Suprapubic skin (tissue), 4 donors: ENCODE measurements around the gene VDAC1. TPM values are rescaled to one million over a fixed set of nuclear protein-coding genes. Genes with fewer than 3 reads are reported as not detected.

Source experiments
- DNase-seq, 2 donors: peaks; one replicate each; pipeline ENCODE4 v3.0.0-alpha.2; 2019; ENCODE audit warnings: low spot score in 2 of 2
- H3K27ac ChIP-seq: fragments of 200-600 bp; sonication (generic); one replicate; pipeline ENCODE4 v1.5.1; 2019
- H3K27me3 ChIP-seq: fragments of 200-600 bp; sonication (generic); one replicate; pipeline ENCODE4 v1.5.1; 2019
- H3K36me3 ChIP-seq: fragments of 200-600 bp; sonication (generic); one replicate; pipeline ENCODE4 v1.5.1; 2019
- H3K4me1 ChIP-seq: fragments of 200-600 bp; sonication (generic); one replicate; pipeline ENCODE4 v1.5.1; 2019
- H3K4me3 ChIP-seq: fragments of 200-600 bp; sonication (generic); one replicate; pipeline ENCODE4 v1.5.1; 2019; ENCODE audit warnings: mild to moderate bottlenecking
- H3K9me3 ChIP-seq: fragments of 200-600 bp; sonication (generic); one replicate; pipeline ENCODE4 v1.5.1; 2019
- EP300 ChIP-seq: sonication (generic); formaldehyde crosslinking; IDR thresholded peaks from one replicate; pipeline ENCODE4 v1.6.1; 2017; ENCODE audit warnings: antibody characterized with exemption
- POLR2A ChIP-seq, 2 donors: fragments of 450-650 bp; IDR thresholded peaks; one replicate each; pipeline ENCODE4 v1.6.1; 2017; ENCODE audit warnings: antibody characterized with exemption in 2 of 2, mild to moderate bottlenecking in 2 of 2, moderate library complexity in 2 of 2
- POLR2AphosphoS5 ChIP-seq, 3 donors: sonication (generic); formaldehyde crosslinking; IDR thresholded peaks; one replicate each; pipeline ENCODE4 v1.6.1; 2017; ENCODE audit warnings: antibody characterized with exemption in 3 of 3
- WGBS: methylation state at CpG from one replicate; pipeline ENCODE4 v1.1.5; 2018; 5-methylcytosine and 5-hydroxymethylcytosine counted together
- total RNA-seq, 4 donors: library from RNA; depleted of rRNA; stranded (reverse); fragments of >200 nt; gene quantifications; one replicate each; pipeline ENCODE4 v1.1.0, GENCODE V29; 2016
- TF ChIP-seq, protein P1 (sequence below), 2 donors: fragments of 200-600 bp in 1 of 2; fragments of 450-650 bp in 1 of 2; sonication (generic) in 1 of 2; IDR thresholded peaks; one replicate each; pipeline ENCODE4 v1.5.1; 2016 to 2019; ENCODE audit warnings: antibody characterized with exemption in 2 of 2, mild to moderate bottlenecking in 1 of 2, moderate library complexity in 1 of 2

VDAC1 gene
- total RNA-seq, 4 donors from 2014 or later = 106 to 194 (median 162) TPM

DNA sequence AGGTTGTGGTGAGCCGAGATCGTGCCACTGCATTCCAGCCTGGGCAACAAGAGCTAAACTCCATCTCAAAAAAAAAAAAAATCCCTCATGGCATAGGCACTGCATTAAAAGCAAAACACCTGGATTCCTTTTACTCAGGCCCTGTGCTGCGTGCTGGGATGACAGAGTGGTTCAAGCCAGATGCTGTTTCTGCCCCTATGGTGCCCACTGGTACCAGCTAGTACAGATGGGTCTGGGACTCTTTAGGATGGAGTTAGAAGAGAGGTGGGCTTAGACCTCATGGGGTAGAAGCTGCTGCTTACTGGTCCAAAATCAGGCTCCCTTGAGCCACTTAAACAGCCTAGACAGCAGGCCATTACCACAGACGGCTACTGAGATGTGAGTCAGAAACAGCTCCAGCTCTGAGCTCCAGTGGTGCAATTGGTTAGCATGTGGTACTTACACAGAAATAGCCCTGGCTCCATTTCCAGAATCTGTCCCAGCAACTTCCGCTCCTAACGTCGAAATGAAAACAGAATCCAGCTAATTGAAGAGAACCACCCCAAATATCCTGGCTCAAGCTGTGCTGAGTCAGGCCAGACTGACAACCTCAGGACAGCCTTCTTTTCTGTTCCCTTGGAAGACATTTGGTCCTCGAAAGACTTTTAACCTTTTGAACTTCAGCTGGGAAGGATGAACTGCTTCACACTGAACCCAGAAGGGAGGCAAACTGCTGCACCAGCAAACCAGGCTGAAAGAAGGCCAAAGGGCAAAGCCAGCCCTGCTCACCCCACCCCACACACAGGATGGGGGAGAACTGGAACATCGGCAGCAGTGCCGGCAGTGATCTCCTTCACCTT, 51.8 kb downstream of the VDAC1 start:
- peak overlapping the region; percentile 18 for H3K27ac ChIP-seq
- no peaks in the 10 kb centered on the region for H3K27me3 ChIP-seq
- 57% methylated on average over 9 of the region's 10 CpGs for WGBS
- DNase-seq = peak in 1 of 2 donors; percentile 76
- TF ChIP-seq, protein P1, sequence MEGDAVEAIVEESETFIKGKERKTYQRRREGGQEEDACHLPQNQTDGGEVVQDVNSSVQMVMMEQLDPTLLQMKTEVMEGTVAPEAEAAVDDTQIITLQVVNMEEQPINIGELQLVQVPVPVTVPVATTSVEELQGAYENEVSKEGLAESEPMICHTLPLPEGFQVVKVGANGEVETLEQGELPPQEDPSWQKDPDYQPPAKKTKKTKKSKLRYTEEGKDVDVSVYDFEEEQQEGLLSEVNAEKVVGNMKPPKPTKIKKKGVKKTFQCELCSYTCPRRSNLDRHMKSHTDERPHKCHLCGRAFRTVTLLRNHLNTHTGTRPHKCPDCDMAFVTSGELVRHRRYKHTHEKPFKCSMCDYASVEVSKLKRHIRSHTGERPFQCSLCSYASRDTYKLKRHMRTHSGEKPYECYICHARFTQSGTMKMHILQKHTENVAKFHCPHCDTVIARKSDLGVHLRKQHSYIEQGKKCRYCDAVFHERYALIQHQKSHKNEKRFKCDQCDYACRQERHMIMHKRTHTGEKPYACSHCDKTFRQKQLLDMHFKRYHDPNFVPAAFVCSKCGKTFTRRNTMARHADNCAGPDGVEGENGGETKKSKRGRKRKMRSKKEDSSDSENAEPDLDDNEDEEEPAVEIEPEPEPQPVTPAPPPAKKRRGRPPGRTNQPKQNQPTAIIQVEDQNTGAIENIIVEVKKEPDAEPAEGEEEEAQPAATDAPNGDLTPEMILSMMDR (IDR thresholded peaks at IDR 0.05) = no peak
- TF ChIP-seq POLR2AphosphoS5 (IDR thresholded peaks at IDR 0.05) (peak in 1 of 3 donors; percentile 11), POLR2A (IDR thresholded peaks at IDR 0.05) (no peak)
- H3K4me3 ChIP-seq = no peak overlapping the region
- H3K9me3 ChIP-seq = no peaks in the 10 kb centered on the region
- peaks cover 6% of the 10 kb centered on the region for H3K4me1 ChIP-seq
- peaks cover 28% of the 10 kb centered on the region for H3K36me3 ChIP-seq

DNA sequence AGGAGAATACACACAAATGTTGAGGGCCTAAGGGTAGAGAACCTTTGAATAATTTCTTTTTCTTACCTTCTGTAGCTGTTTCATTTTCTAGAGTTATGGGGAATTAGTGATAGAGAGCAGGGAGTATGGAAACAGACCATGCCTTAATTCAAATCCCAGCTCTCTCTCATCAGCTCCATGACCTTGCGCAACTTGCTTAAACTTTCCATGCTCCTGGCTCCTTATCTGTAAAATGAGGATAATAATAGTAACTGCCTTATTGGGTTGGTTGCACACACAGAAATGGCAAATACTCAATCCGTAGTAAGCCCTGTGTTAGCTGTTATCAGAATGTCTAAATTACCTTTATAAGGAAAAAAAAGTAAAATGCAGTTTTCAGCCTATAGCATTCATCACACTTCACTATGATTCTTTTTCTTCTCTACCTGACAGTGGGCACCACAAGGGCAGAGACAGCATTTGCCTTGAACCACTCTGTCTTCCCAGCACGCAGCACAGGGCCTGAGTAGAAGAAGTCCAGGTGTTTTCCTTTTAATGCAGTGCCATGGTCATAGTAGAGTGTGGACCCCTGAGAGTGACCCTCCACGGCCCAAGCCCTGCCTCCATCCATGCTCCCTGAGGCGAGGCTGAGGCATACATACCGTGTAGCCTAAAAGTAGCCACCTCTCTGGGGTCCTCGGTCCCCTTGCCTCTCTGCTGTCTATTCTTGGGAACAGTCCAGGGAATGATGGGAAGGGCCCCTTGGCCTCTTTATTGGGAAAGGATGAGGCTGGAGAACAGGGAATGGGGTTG, 53.8 kb downstream of the VDAC1 start:
- H3K4me3 ChIP-seq = no peak overlapping the region
- no peak overlapping the region for H3K27ac ChIP-seq
- H3K4me1 ChIP-seq = peaks cover 6% of the 10 kb centered on the region
- no peaks in the 10 kb centered on the region for H3K27me3 ChIP-seq
- WGBS = 91% methylated on average over 5 of the region's 7 CpGs
- peaks cover 11% of the 10 kb centered on the region for H3K36me3 ChIP-seq
- TF ChIP-seq, protein P1 (IDR thresholded peaks at IDR 0.05) = no peak
- TF ChIP-seq POLR2AphosphoS5 (IDR thresholded peaks at IDR 0.05) (no peak), POLR2A (IDR thresholded peaks at IDR 0.05) (no peak), EP300 (no peak)
- no peak for DNase-seq
- H3K9me3 ChIP-seq = no peaks in the 10 kb centered on the region

DNA sequence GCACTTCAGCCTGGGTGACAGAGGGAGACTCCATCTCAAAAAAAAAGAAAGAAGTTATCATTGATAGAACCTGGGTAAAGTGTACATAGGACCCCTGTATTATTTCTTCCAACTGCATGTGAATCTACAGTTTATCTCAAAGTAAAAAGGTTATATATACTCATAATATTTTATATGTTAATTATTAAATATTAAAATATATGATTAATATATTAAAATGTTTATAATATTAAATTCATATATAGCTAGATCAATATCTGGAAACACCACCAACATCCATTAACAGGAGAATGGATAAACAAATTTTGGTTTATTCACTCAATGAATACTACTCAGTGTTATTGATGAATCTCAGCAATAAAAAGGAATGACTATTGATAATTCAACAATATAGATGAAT, 56.1 kb downstream of the VDAC1 start:
- no peaks in the 10 kb centered on the region for H3K36me3 ChIP-seq
- TF ChIP-seq EP300 (no peak), POLR2A (IDR thresholded peaks at IDR 0.05) (no peak), POLR2AphosphoS5 (IDR thresholded peaks at IDR 0.05) (no peak)
- TF ChIP-seq, protein P1 (IDR thresholded peaks at IDR 0.05) = no peak
- no peak for DNase-seq
- no peak overlapping the region for H3K27ac ChIP-seq
- no peaks in the 10 kb centered on the region for H3K27me3 ChIP-seq
- H3K4me1 ChIP-seq = peaks cover 6% of the 10 kb centered on the region
- no peaks in the 10 kb centered on the region for H3K9me3 ChIP-seq
- H3K4me3 ChIP-seq = no peak overlapping the region

DNA sequence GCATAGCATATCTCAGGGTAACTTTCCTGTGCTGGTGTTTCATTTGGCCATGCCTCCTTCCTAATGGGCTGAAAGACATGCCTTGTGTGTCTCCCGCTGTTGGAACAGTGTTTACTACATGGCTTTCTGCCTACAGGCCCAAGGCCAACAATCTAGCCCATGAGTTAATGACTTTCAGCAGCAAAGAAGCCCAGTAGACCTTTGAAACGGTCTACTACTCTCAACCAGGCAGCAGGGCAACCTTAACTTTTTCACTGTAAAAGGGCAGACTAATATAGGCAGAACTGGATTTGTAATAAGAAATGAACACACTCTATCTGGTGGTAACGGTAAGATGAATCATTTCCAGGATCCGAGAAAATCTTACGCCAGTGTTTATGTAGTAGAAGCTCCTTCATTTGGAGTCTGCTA, 57.3 kb downstream of the VDAC1 start:
- DNase-seq = no peak
- Histone ChIP-seq H3K36me3 (no peaks in the 10 kb centered on the region), H3K27ac (no peak overlapping the region), H3K27me3 (no peaks in the 10 kb centered on the region), H3K4me1 (peaks cover 10% of the 10 kb centered on the region), H3K9me3 (no peaks in the 10 kb centered on the region), H3K4me3 (no peak overlapping the region)
- TF ChIP-seq POLR2AphosphoS5 (IDR thresholded peaks at IDR 0.05) = no peak
- TF ChIP-seq POLR2A (IDR thresholded peaks at IDR 0.05) = no peak
- WGBS = 72% methylated on average over 5 of the region's 5 CpGs

DNA sequence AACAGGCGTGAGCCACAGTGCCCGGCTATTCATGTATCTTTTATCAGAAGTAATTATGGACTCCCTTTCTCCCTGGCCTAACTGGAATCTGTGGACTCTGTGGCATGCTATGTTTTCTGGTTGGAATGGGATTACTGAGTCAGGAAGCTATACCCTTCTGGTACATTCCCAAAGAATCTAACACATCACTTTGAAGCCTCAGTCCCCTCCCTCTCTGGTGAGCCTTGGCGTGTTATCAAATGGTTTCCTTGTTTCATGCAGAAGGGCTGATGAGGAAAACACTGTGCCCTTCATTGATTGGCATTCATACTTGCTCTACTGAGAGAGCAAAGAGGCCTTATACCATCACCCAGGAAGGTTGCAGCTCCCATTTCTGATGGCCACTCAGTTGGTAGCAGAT, 59.2 kb downstream of the VDAC1 start:
- Histone ChIP-seq H3K9me3 (no peaks in the 10 kb centered on the region), H3K4me1 (peaks cover 8% of the 10 kb centered on the region), H3K27me3 (no peaks in the 10 kb centered on the region), H3K27ac (no peak overlapping the region), H3K4me3 (no peak overlapping the region), H3K36me3 (no peaks in the 10 kb centered on the region)
- no peak for TF ChIP-seq EP300
- TF ChIP-seq, protein P1 (IDR thresholded peaks at IDR 0.05) = no peak
- TF ChIP-seq POLR2A (IDR thresholded peaks at IDR 0.05) = no peak
- TF ChIP-seq POLR2AphosphoS5 (IDR thresholded peaks at IDR 0.05) = no peak
- no peak for DNase-seq
- 100% methylated on average over 3 of the region's 3 CpGs for WGBS
